Smooth muscle cell (in vitro differentiated cells): ENCODE results near the gene NEUROG1. TPM values are rescaled to one million over a fixed set of nuclear protein-coding genes. Genes with fewer than 3 reads are reported as not detected.

ENCODE experiments used
- DNase-seq: peaks from one replicate; lab custom pipeline; 2025; ENCODE audit not compliant: unreplicated experiment; lab: John Stamatoyannopoulos, UW
- H2AFZ ChIP-seq: fragments of 200-600 bp; sonication (generic); 2 replicates; pipeline ENCODE4 v1.6.0; 2016; ENCODE audit warnings: antibody characterized with exemption, low read depth, mild to moderate bottlenecking
- H3F3A ChIP-seq: fragments of 200-600 bp; sonication (generic); 2 replicates; pipeline ENCODE4 v1.6.0; 2017; ENCODE audit warnings: antibody characterized with exemption, low read depth
- H3K27ac ChIP-seq: fragments of 200-600 bp; sonication (generic); 2 replicates; pipeline ENCODE4 v1.5.1; 2016; ENCODE audit warnings: low read depth, mild to moderate bottlenecking
- H3K27me3 ChIP-seq: fragments of 200-600 bp; sonication (generic); 2 replicates; pipeline ENCODE4 v1.6.1; 2016; ENCODE audit warnings: low read depth, mild to moderate bottlenecking
- H3K36me3 ChIP-seq: fragments of 200-600 bp; sonication (generic); 2 replicates; pipeline ENCODE4 v1.5.1; 2016; ENCODE audit warnings: low read depth
- H3K4me1 ChIP-seq: fragments of 200-600 bp; sonication (generic); 2 replicates; pipeline ENCODE4 v1.5.1; 2016; ENCODE audit warnings: low read depth
- H3K4me2 ChIP-seq: fragments of 200-600 bp; sonication (generic); 2 replicates; pipeline ENCODE4 v1.6.0; 2016; ENCODE audit warnings: mild to moderate bottlenecking
- H3K4me3 ChIP-seq: fragments of 200-600 bp; sonication (generic); 2 replicates; pipeline ENCODE4 v1.5.1; 2016; ENCODE audit warnings: mild to moderate bottlenecking
- H3K79me2 ChIP-seq: fragments of 200-600 bp; sonication (generic); 2 replicates; pipeline ENCODE4 v1.6.0; 2016; ENCODE audit warnings: low read depth, mild to moderate bottlenecking
- H3K9ac ChIP-seq: fragments of 200-600 bp; sonication (generic); 2 replicates; pipeline ENCODE4 v1.6.0; 2016; ENCODE audit warnings: low read depth
- H3K9me3 ChIP-seq: fragments of 200-600 bp; sonication (generic); replicated peaks from 2 replicates; pipeline ENCODE4 v1.5.1; 2016; ENCODE audit warnings: low read depth
- H4K20me1 ChIP-seq: fragments of 200-600 bp; sonication (generic); 2 replicates; pipeline ENCODE4 v1.6.0; 2016; ENCODE audit warnings: low read depth
- CTCF ChIP-seq: fragments of 200-600 bp; sonication (generic); IDR thresholded peaks from 2 replicates; pipeline ENCODE4 v1.5.1; 2017; ENCODE audit warnings: borderline replicate concordance, mild to moderate bottlenecking, antibody characterized with exemption; ENCODE audit not compliant: insufficient read depth, poor library complexity, severe bottlenecking
- WGBS: methylation state at CpG from one replicate; pipeline ENCODE4 v1.1.7; 2016; ENCODE audit warnings: low lambda C conversion rate; 5-methylcytosine and 5-hydroxymethylcytosine counted together
- polyA plus RNA-seq: library from polyadenylated mRNA; unstranded; fragments of >200 nt; fragmentation: Nextera tagmentation; extraction: Ambion mirVana; gene quantifications from 2 replicates; pipeline ENCODE4 v1.2.1, GENCODE V29; 2016
- total RNA-seq: library from RNA; depleted of rRNA; stranded (reverse); fragments of >200 nt; gene quantifications from 2 replicates; pipeline ENCODE4 v1.2.3, GENCODE V29; 2014

NEUROG1 gene
- total and polyA plus RNA-seq, 2 experiments from 2014 or later = not detected

- peaks cover 14% of the 10 kb centered on the region for H3K4me1 ChIP-seq
- WGBS = 41% methylated on average over 4 of the region's 4 CpGs
- no peaks in the 10 kb centered on the region for H3K9me3 ChIP-seq
- H3F3A ChIP-seq = peaks cover under 1% of the 10 kb centered on the region
- H4K20me1 ChIP-seq = no peaks in the 10 kb centered on the region
- H3K27ac ChIP-seq = no peak overlapping the region
- no peak overlapping the region for H3K4me3 ChIP-seq
- no peak overlapping the region for H3K4me2 ChIP-seq
- no peak for DNase-seq
- no peaks in the 10 kb centered on the region for H3K79me2 ChIP-seq
- H3K36me3 ChIP-seq = no peaks in the 10 kb centered on the region
- peaks cover 57% of the 10 kb centered on the region for H3K27me3 ChIP-seq
- H3K9ac ChIP-seq = no peak overlapping the region
- no peak for TF ChIP-seq CTCF
- H2AFZ ChIP-seq = no peak overlapping the region
These were observed 13.6 kb upstream of the NEUROG1 start for GRCh38 chr5:135549413-135549812.

DNA sequence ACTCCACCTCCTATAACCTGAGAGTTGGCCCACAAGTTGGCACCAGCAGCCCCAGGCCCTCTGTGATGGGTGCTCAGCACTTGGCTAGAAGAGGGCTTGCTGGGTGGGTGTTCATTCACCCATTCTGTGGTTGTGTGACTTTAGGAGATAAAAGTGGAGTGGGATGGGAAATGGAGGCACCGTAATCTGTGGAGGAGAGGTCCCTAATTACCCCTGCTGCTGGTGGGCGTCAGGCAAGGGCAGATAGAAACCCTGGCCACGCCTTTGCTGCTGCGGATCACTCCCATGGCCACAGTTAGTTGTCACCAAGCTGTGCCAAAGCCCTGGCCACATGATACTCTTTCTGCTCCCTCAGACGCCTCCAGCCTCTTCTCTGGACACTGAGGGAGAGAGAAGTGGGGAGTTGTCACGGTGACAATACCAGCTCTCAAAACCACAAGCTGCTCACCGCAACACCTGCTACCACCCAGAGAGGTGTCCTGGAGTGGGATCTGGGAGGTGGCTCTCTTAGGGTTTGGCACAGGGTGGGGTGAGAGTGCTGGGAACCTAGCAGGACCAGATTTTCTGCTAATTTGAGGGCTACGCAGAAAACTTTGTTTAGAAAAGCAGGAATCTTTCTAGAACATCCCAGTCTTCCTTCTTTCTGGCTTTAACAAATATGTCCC lies 12.0 kb upstream of the NEUROG1 start:
- Histone ChIP-seq H3K4me2 (no peak overlapping the region), H3K27ac (no peak overlapping the region), H3K9me3 (no peaks in the 10 kb centered on the region), H4K20me1 (no peaks in the 10 kb centered on the region), H3K4me1 (peaks cover 31% of the 10 kb centered on the region), H3K27me3 (peaks cover 74% of the 10 kb centered on the region), H2AFZ (no peak overlapping the region), H3K36me3 (no peaks in the 10 kb centered on the region), H3K4me3 (no peak overlapping the region), H3F3A (peaks cover 7% of the 10 kb centered on the region), H3K79me2 (no peaks in the 10 kb centered on the region), H3K9ac (no peak overlapping the region)
- WGBS = 60% methylated on average over 8 of the region's 8 CpGs
- no peak for TF ChIP-seq CTCF
- no peak for DNase-seq

GRCh38 chr5:135546912-135547311 lies 11.1 kb upstream of the NEUROG1 start:
- H3K27ac ChIP-seq = no peak overlapping the region
- no peak for TF ChIP-seq CTCF
- H3K36me3 ChIP-seq = no peaks in the 10 kb centered on the region
- H3K27me3 ChIP-seq = peaks cover 82% of the 10 kb centered on the region
- peaks cover 31% of the 10 kb centered on the region for H3K4me1 ChIP-seq
- H3F3A ChIP-seq = peaks cover 7% of the 10 kb centered on the region
- 79% methylated on average over 4 of the region's 4 CpGs for WGBS
- H3K4me2 ChIP-seq = no peak overlapping the region
- DNase-seq = no peak
- H2AFZ ChIP-seq = no peak overlapping the region
- H3K4me3 ChIP-seq = no peak overlapping the region
- no peak overlapping the region for H3K9ac ChIP-seq
- H3K9me3 ChIP-seq = no peaks in the 10 kb centered on the region
- no peaks in the 10 kb centered on the region for H4K20me1 ChIP-seq
- no peaks in the 10 kb centered on the region for H3K79me2 ChIP-seq

GRCh38 chr5:135546101-135546500 lies 10.3 kb upstream of the NEUROG1 start:
- Histone ChIP-seq H3K27ac (no peak overlapping the region), H4K20me1 (no peaks in the 10 kb centered on the region), H3K4me2 (peak overlapping the region; percentile 96), H2AFZ (no peak overlapping the region), H3K9ac (no peak overlapping the region), H3K79me2 (no peaks in the 10 kb centered on the region), H3K36me3 (no peaks in the 10 kb centered on the region), H3K9me3 (no peaks in the 10 kb centered on the region), H3K27me3 (peaks cover 90% of the 10 kb centered on the region), H3K4me1 (peaks cover 31% of the 10 kb centered on the region), H3K4me3 (no peak overlapping the region), H3F3A (peaks cover 7% of the 10 kb centered on the region)
- 35% methylated on average over 12 of the region's 12 CpGs for WGBS
- DNase-seq = no peak
- TF ChIP-seq CTCF = no peak
